HepG2 (cell line): ENCODE measurements around the gene DIPK1B. TPM values are rescaled to one million over a fixed set of nuclear protein-coding genes. Genes with fewer than 3 reads are reported as not detected.

Experiments used
- ARID2 ChIP-seq: sonication (generic); formaldehyde crosslinking; IDR thresholded peaks from 2 replicates; pipeline ENCODE4 v1.8.1; 2022; ENCODE audit warnings: mild to moderate bottlenecking, missing genetic modification reagents, borderline replicate concordance
- ARID5B ChIP-seq: IDR thresholded peaks from 2 replicates; pipeline ENCODE4 v1.4.0; 2020; ENCODE audit warnings: mild to moderate bottlenecking, missing genetic modification reagents
- DDIT3 ChIP-seq: sonication (generic); formaldehyde crosslinking; IDR thresholded peaks from 2 replicates; pipeline ENCODE4 v1.4.0; 2020; ENCODE audit warnings: mild to moderate bottlenecking, missing genetic modification reagents
- ELK4 ChIP-seq: sonication (generic); formaldehyde crosslinking; IDR thresholded peaks from 2 replicates; pipeline ENCODE4 v1.9.0; 2021; ENCODE audit warnings: missing genetic modification reagents, borderline replicate concordance
- HIVEP1 ChIP-seq: sonication (generic); formaldehyde crosslinking; IDR thresholded peaks from 2 replicates; pipeline ENCODE4 v1.4.0; 2020; ENCODE audit warnings: mild to moderate bottlenecking, missing genetic modification reagents
- KDM4B ChIP-seq: sonication (generic); formaldehyde crosslinking; IDR thresholded peaks from 2 replicates; pipeline ENCODE4 v1.4.0; 2020; ENCODE audit warnings: missing genetic modification reagents
- LRRFIP1 ChIP-seq: sonication (generic); formaldehyde crosslinking; conservative IDR thresholded peaks from 2 replicates; pipeline ENCODE4 v1.4.0; 2020; ENCODE audit warnings: missing genetic modification reagents
- NRL ChIP-seq: sonication (generic); formaldehyde crosslinking; IDR thresholded peaks from 2 replicates; pipeline ENCODE4 v1.5.0; 2020; ENCODE audit warnings: missing genetic modification reagents, mild to moderate bottlenecking, moderate library complexity, borderline replicate concordance
- ZFP36L1 ChIP-seq: sonication (generic); formaldehyde crosslinking; IDR thresholded peaks from 2 replicates; pipeline ENCODE4 v1.8.0; 2022; ENCODE audit warnings: mild to moderate bottlenecking, missing genetic modification reagents, moderate library complexity
- ZFP62 ChIP-seq: sonication (generic); formaldehyde crosslinking; IDR thresholded peaks from 2 replicates; pipeline ENCODE4 v1.4.0; 2020; ENCODE audit warnings: missing genetic modification reagents
- ZNF350 ChIP-seq: sonication (generic); formaldehyde crosslinking; IDR thresholded peaks from 2 replicates; pipeline ENCODE4 v1.4.0; 2020; ENCODE audit warnings: mild to moderate bottlenecking, low read depth, missing genetic modification reagents, borderline replicate concordance
- ZNF431 ChIP-seq: sonication (generic); formaldehyde crosslinking; IDR thresholded peaks from 2 replicates; pipeline ENCODE4 v1.9.0; 2022; ENCODE audit warnings: missing genetic modification reagents, low read depth, mild to moderate bottlenecking, borderline replicate concordance
- ZNF501 ChIP-seq: sonication (generic); formaldehyde crosslinking; IDR thresholded peaks from 2 replicates; pipeline ENCODE4 v1.5.1; 2020; ENCODE audit warnings: mild to moderate bottlenecking, moderate library complexity, missing genetic modification reagents
- ZNF691 ChIP-seq: sonication (generic); formaldehyde crosslinking; IDR thresholded peaks from 2 replicates; pipeline ENCODE4 v1.4.0; 2020; ENCODE audit warnings: missing genetic modification reagents, low read depth, mild to moderate bottlenecking, borderline replicate concordance
- ZNF800 ChIP-seq: sonication (generic); formaldehyde crosslinking; IDR thresholded peaks from 2 replicates; pipeline ENCODE4 v1.4.0; 2020; ENCODE audit warnings: missing genetic modification reagents
- ZSCAN12 ChIP-seq: sonication (generic); formaldehyde crosslinking; IDR thresholded peaks from 2 replicates; pipeline ENCODE4 v1.9.0; 2021; ENCODE audit warnings: mild to moderate bottlenecking, missing genetic modification reagents
- polyA plus RNA-seq, 8 experiments: library from polyadenylated mRNA; depleted of rRNA in 3 of 8; stranded (reverse) in 7 of 8; unstranded in 1 of 8; fragments of >200 nt; fragmentation: Illumina TruSeq in 4 of 8; extraction: Trizol in 4 of 8; gene quantifications; 2 replicates each; pipeline versions ENCODE4 v1.2.1 to v1.2.3, GENCODE V29; 2011 to 2016; ENCODE audit warnings: low read depth in 4 of 8, missing spikeins in 1 of 8, mixed read lengths in 1 of 8; ENCODE audit not compliant: insufficient read depth in 1 of 8
- total RNA-seq, 5 experiments: library from RNA; depleted of rRNA; stranded (reverse); fragments of >200 nt; fragmentation: Illumina TruSeq; extraction: Trizol; gene quantifications; 2 replicates each; pipeline ENCODE4 v1.2.3, GENCODE V29; 2016; ENCODE audit warnings: low read depth in 1 of 5

DIPK1B gene
- total and polyA plus RNA-seq, 2 of the 13 experiments (the other 11 are each of a cell fraction or from before 2014, with no cell fraction given), result 0.18 to 3.9 TPM

- TF ChIP-seq ZNF800 (CRISPR knock-in tag) (no peak), ELK4 (CRISPR knock-in tag) (no peak), NRL (CRISPR knock-in tag) (0 out of 2 replicates have a peak, but pooled peaks have one; percentile 28), ARID2 (no peak), HIVEP1 (CRISPR knock-in tag) (peak; percentile 44; the same call in 1 of the 2 replicates), LRRFIP1 (no peak), ZNF431 (CRISPR knock-in tag) (0 out of 2 replicates have a peak, but pooled peaks have one; percentile 50), KDM4B (no peak), ZSCAN12 (peak; percentile 23; the same call in 1 of the 2 replicates), DDIT3 (CRISPR knock-in tag) (no peak), ZFP62 (CRISPR knock-in tag) (no peak), ZNF350 (peak; percentile 69; the same call in 1 of the 2 replicates), ZNF501 (CRISPR knock-in tag) (no peak), ZNF691 (CRISPR knock-in tag) (peak; percentile 55; the same call in 1 of the 2 replicates), ZFP36L1 (CRISPR knock-in tag) (peak; percentile 83; the same call in 1 of the 2 replicates), ARID5B (no peak; the same call in 1 of the 2 replicates)
Observed at GRCh38 chr9:136740971-136741882, 28.9 kb downstream of the DIPK1B start (continued).
